Right atrium auricular region (tissue), 2 donors: ENCODE measurements around the gene PCED1B. TPM values are rescaled to one million over a fixed set of nuclear protein-coding genes. Genes with fewer than 3 reads are reported as not detected.
"Not testable (repeated sequence)": the region's sequence is repeated elsewhere in the genome, so short reads cannot be mapped to it uniquely, and the experiment has no call there.

Source experiments
- DNase-seq: peaks from one replicate; pipeline ENCODE4 v3.0.0-alpha.2; 2019; ENCODE audit warnings: low spot score
- H3K27ac ChIP-seq, 2 donors: fragments of 200-600 bp; sonication (generic); 1 replicate in 1 of 2; 2 replicates in 1 of 2; pipeline ENCODE4 v1.5.1; 2016 to 2019
- H3K27me3 ChIP-seq, 2 donors: fragments of 200-600 bp; sonication (generic); one replicate each; pipeline versions ENCODE4 v1.5.1 to v1.6.0; 2017 to 2019
- H3K36me3 ChIP-seq: fragments of 200-600 bp; sonication (generic); one replicate; pipeline ENCODE4 v1.5.1; 2016
- H3K4me1 ChIP-seq, 2 donors: fragments of 200-600 bp; sonication (generic); one replicate each; pipeline versions ENCODE4 v1.5.1 to v1.6.0; 2017 to 2019
- H3K4me3 ChIP-seq, 2 donors: fragments of 200-600 bp; sonication (generic); 1 replicate in 1 of 2; 2 replicates in 1 of 2; pipeline ENCODE4 v1.5.1; 2017 to 2019; ENCODE audit warnings: mild to moderate bottlenecking in 1 of 2, moderate library complexity in 1 of 2
- H3K9me3 ChIP-seq, 2 donors: fragments of 200-600 bp; sonication (generic); one replicate each; pipeline ENCODE4 v1.5.1; 2019
- CTCF ChIP-seq, 2 donors: fragments of 200-600 bp; sonication (generic); IDR thresholded peaks; one replicate each; pipeline ENCODE4 v1.5.1; 2019; ENCODE audit warnings: antibody characterized with exemption in 2 of 2
- total RNA-seq, 2 donors: library from RNA; depleted of rRNA; stranded (reverse); fragments of >200 nt; gene quantifications; one replicate each; pipeline ENCODE4 v1.1.0, GENCODE V29; 2016

Gene PCED1B
- total RNA-seq, 2 donors from 2014 or later: 0.98 to 1.4 TPM

DNA sequence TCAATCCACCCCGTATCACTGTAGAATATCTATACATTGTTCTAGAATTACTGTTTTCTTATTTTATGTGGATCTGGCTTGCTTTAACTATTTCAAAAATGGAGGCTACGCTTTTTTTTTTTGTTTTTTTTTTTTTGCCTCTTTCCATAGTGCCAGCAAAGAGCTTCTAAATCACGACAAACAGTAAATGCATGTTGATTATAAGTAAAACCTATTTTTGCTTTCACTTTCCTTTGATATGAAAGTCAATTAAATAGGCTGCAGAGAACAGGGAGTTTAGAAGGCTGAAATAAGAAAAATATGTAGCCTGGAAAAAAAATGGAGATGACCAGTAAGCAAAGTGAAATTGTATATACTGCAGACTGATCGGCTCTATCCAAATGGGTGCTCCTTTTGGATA lies 112.6 kb downstream of the PCED1B start:
- TF ChIP-seq CTCF (IDR thresholded peaks at IDR 0.05): no peak
- Histone ChIP-seq H3K27me3 (no peaks in the 10 kb centered on the region), H3K4me3 (no peak overlapping the region), H3K9me3 (no peaks in the 10 kb centered on the region), H3K36me3 (no peaks in the 10 kb centered on the region), H3K4me1 (peaks cover 0 to 30% of the 10 kb centered on the region in 2 donors), H3K27ac (no peak overlapping the region)
- no peak for DNase-seq

DNA sequence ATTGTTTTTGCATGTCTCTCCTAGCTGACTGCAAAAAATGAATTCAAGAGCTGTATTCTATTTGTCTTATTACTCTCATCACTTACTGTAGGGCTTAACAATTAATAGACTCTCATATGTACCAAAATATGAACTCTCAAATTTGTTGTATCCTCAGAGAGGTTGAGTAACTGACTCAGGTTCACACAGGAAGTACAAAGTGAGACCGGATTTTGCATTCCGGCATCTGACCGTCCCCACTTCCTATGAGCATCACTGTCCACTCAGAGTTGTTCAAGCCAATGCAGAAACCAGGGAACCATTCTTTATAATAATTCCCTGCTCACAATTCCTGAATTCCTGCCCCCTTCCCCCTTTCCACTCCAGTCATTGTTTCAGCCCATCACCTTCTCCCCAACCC lies 113.6 kb downstream of the PCED1B start:
- H3K36me3 ChIP-seq: no peaks in the 10 kb centered on the region
- no peak for TF ChIP-seq CTCF (IDR thresholded peaks at IDR 0.05)
- no peaks in the 10 kb centered on the region for H3K9me3 ChIP-seq
- H3K4me1 ChIP-seq: peaks cover 0 to 30% of the 10 kb centered on the region in 2 donors
- no peak overlapping the region for H3K27ac ChIP-seq
- no peaks in the 10 kb centered on the region for H3K27me3 ChIP-seq
- no peak for DNase-seq
- H3K4me3 ChIP-seq: no peak overlapping the region

DNA sequence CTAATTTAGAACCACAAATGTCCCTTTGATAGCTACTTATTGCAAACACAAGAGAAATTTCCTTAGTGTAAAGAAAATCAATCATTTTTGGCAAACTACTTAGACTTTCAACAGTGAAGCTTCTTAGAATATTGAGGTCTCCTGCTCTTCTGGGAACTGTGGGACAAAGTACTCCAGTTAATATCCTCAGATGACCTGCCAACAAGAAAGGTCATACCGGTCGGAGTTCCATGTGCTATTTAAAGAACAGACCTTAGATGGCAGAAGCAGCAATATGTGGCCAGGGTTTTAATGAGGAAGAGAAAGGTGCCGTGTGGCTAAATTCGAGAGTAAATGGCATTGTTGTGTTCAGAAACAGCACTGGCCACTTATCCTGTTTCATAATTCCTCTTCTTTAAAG lies 115.1 kb downstream of the PCED1B start:
- Histone ChIP-seq H3K4me1 (peaks cover 0 to 22% of the 10 kb centered on the region in 2 donors), H3K27ac (no peak overlapping the region), H3K4me3 (no peak overlapping the region), H3K9me3 (no peaks in the 10 kb centered on the region), H3K27me3 (no peaks in the 10 kb centered on the region), H3K36me3 (no peaks in the 10 kb centered on the region)
- TF ChIP-seq CTCF (IDR thresholded peaks at IDR 0.05): no peak
- no peak for DNase-seq

DNA sequence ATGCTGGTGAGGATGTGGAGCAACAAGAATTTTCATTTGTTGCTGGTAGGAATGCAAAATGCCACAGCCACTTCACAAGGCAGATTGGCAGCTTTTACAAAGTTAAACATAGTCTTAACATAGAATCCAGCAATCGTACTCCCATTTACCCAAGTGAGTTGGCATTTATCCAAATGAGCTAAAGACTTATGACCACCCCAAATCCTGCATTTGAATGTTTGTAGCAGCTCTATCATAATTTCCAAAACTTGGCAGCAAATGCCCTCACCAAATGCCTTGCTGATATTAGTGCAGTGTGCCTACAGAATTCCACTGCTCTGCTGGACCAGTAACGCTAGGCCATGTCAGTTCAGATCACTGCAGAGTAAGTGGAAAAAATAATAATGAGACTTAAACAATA lies 121.0 kb downstream of the PCED1B start:
- H3K4me3 ChIP-seq: no peak overlapping the region
- H3K4me1 ChIP-seq: no peaks in the 10 kb centered on the region
- no peak for TF ChIP-seq CTCF (IDR thresholded peaks at IDR 0.05)
- H3K36me3 ChIP-seq: no peaks in the 10 kb centered on the region
- H3K9me3 ChIP-seq: no peaks in the 10 kb centered on the region
- H3K27me3 ChIP-seq: no peaks in the 10 kb centered on the region
- no peak overlapping the region for H3K27ac ChIP-seq
- DNase-seq: no peak

DNA sequence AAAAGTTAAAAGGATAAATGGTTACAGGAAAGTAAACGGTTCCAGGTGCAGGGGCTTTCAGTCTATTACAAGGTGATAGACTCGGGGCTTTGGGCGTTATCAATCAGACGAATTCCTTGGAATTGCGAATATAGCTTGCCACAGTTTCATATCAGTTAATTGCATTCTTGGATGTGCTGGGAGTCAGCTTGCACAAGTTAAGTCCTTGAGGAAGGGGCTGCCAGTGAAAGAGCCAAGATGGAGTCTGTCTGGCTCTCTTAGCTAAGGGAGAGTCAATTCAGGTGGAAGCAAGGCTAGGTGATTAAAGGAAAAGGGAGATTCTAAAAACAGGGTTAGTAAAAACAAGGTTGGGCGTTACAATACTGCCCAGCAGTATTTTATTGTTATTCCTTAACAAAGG lies 121.8 kb downstream of the PCED1B start:
- not testable (repeated sequence) for H3K4me1 ChIP-seq, DNase-seq, H3K36me3 ChIP-seq, H3K27me3 ChIP-seq, H3K9me3 ChIP-seq, H3K27ac ChIP-seq, H3K4me3 ChIP-seq

DNA sequence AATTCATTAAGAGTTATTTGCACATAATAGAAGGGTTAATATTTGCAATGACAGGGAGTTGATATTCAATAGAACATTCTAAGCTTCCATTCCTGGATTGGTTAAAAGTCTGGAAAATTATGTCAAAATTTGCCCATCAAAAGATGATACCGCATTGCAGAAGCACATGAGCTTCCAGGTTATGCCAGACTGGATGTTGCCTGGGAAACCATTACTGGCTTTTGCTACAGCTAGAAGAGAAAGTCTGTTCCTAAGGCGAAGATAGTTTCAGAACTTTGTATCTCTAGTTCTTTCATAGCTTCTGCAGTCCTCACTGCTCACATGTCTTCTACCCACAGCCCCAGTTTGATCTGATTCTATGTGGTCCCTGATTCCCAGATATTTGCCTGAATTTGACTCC lies 122.8 kb downstream of the PCED1B start:
- Histone ChIP-seq H3K4me3 (no peak overlapping the region), H3K36me3 (no peaks in the 10 kb centered on the region), H3K9me3 (no peaks in the 10 kb centered on the region), H3K4me1 (no peaks in the 10 kb centered on the region), H3K27ac (no peak overlapping the region), H3K27me3 (no peaks in the 10 kb centered on the region)
- no peak for DNase-seq
- TF ChIP-seq CTCF (IDR thresholded peaks at IDR 0.05): no peak
